ENCODE measurements around the gene MT1G. TPM values are rescaled to one million over a fixed set of nuclear protein-coding genes. Genes with fewer than 3 reads are reported as not detected.
"Not testable (repeated sequence)": the region's sequence is repeated elsewhere in the genome, so short reads cannot be mapped to it uniquely, and the experiment has no call there.

Gene MT1G
- total RNA-seq, 2 donors from 2014 or later, result 22.4 to 484 TPM

DNA sequence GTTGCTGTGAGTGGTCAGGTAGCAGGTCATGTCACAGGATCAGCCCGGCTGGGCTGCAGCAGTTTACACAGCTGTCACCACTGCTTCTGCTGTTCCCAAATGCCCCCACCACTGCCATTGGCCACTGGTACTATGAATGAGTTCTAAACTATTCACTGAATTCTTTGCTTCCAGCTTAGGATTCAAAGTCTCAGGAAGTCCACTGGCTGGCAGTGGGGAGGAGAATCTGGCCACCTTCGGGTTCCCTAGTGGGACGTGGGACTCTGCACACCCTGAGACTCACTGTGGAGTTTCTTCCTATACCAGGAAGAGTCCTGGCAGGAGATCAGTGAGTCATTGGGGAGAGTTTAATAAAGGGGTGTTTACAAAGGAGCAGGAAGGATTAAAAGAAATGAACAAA, 21.3 kb upstream of the MT1G start:
- ATAC-seq, result no peak
- no peak for DNase-seq

DNA sequence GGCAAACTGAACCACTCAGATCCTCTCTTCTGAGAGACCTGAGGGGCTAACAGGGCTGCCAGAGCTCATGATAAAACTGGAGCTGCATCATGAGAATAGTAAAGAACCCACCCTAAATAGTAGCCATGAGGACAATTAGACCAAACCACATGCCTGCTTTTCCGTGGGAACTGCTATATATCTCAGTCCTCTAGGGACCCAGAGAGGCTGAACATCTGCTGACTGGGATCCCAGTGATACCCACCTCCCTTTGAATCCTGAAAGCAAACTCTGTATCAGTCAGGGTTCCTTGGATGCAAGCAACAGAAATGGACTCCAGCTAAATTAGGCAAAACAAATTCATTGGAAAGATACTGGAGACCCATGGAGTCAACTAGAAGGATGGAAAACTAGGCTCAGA, 20.9 kb upstream of the MT1G start:
- ATAC-seq (no peak), DNase-seq (no peak)
- intact Hi-C loops (cut with DNase I, micrococcal nuclease), result no loop called here

More for the DNA sequence above, 21.3 kb upstream of the MT1G start:
- intact Hi-C loops (cut with DNase I, micrococcal nuclease), result no loop called here

DNA sequence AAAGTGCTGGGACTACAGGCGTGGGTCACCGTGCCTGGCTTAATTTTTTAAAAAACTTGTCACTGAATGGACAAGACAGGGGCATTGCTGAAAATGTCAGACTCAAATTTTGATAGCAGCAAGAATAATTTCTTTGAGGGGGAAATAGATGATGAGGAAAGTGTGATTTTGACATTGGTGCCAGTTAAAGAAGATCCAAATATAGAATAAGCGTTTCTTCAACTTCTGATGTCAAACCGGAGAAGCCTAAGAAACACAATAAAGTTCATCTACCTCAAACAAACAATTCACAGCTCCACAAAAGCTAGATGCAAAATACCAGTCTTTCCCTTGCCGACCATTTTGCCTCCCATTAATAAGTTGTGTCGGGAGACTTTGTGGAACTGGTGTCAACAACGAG, 18.9 kb upstream of the MT1G start:
- ATAC-seq, result no peak
- intact Hi-C loops (cut with DNase I, micrococcal nuclease), result no loop called here

DNA sequence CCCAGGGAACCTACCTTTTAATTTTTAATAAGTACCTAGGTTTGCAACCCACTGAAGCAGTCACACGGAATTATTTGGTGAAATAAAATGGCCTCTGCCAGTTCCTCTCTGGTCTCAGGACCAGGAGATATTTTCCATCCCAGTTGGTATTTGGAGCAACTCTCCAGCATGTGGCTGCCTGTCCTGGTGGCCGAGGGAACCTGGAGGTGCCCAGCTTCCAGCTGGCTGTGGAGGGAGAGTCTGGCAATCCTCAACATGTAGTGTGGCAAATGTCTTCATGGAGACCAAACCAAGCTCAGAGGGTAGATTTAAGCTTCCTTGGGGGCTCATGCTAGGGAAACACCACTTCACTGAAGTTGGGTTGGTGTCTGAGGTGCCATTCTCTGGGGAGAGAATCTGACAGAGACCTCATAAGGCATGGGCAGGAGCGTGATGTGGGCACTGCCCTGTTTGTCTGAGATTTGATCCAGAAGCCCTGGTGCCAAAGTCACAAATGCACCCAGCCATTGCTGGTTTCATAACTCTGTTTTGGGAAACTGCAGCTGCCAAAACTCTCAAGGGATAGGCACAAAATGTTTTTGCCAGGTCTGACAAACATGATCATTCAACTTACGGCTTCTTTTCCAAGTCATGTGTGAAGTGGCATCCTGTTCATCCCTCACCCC, 17.2 kb upstream of the MT1G start:
- intact Hi-C loops (cut with DNase I, micrococcal nuclease), result no loop called here
- DNase-seq, result no peak

More for the DNA sequence above, 18.9 kb upstream of the MT1G start:
- no peak for DNase-seq

DNA sequence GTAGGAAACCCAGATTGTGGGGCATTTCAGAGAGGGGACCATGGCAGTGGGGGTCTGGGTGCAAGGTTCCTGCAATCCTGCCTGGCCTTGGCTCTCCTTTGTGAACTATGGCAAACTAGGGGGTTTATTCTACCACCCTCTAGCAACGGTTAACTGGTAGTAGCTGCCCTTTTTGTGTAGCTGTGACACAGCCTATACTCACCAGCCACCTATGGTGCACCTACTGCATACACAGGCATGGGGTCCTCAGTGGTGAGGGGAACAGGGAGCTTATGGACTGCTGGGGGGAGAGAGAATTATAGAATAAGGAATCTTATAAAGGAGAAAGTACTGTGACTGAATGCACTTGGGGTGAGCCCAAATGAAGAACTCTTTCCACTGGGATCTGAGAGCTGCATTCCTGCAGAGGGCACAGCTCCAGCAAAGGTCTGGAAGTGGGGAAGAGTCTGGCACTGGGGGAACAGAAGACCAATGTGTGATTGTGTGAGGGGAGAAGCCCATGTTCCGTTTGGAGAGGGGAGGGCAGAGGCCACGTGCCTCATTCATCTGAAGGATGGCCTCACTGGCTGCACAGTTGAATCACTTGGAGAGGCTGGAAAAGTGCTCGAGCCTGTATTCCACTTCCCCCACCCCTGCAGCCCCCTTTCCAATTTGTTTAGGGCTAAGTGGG, 16.5 kb upstream of the MT1G start:
- DNase-seq (no peak), ATAC-seq (no peak)
- intact Hi-C loops (cut with DNase I, micrococcal nuclease), result no loop called here

More for the DNA sequence above, 17.2 kb upstream of the MT1G start:
- ATAC-seq, result no peak

DNA sequence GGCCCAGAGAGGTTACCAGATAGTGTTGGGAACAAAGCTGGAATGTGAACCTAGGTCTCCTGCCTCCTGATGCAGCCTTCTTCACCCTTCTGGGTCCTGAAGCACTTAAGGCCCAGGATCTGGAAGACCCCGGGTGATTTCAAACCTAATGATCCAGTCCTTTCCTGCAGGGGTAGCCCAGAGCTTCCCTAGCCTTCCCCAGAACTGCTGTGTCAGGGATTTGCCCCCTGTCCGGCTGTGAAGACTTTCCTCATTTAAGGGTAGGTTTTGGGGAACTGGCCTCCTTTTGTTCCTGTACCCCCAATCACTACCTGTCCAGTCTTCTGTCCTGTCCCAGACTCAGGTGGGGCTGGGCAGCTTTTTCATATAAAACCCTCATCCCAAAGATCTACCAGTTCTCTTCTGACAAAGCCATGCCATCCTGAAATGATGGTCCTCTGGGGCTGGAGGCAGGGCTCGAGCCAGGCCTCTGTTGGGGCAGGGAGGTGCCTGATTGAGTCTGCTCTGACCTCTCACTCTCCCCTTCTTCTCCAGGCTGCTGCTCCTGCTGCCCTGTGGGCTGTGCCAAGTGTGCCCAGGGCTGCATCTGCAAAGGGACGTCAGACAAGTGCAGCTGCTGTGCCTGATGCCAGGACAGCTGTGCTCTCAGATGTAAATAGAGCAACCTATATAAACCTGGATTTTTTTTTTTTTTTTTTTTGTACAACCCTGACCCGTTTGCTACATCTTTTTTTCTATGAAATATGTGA, 15.7 kb upstream of the MT1G start:
- DNase-seq (no peak), ATAC-seq (no peak)
- intact Hi-C loops (cut with DNase I, micrococcal nuclease), result no loop called here

DNA sequence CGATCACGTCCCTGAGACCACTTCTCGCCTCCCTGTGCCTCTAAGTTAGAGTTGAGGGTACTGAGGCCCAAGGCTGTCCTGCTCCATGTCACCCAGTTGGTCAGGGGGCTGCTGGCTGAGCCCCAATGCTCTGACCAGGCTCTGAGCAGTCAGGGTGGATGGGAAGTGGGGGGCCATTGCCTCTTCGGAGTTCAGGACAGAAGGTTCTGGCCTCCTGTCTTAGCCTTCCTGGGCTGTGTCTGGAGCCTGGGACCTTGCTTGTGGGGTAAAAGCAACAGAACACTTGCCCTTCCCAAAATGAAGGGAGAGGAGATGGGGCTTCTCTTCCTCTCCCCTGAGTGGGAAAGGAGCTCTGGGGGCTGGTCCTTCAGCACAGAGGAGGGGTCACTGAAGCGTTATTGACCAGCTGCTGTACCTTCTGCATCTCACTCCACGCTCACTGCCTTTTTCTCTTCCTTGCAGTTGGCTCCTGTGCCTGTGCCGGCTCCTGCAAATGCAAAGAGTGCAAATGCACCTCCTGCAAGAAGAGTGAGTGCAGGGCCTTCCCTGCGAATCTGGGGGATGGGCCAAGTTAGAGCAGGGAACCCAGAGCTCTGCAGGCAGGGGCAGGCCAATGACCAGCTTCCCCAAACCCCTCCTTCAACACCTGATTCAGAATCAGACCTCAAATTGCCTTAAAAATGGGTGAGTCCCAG, 15.0 kb upstream of the MT1G start:
- ATAC-seq (peak; percentile 19), DNase-seq (peak; percentile 30 to 32)
- intact Hi-C loops (cut with DNase I, micrococcal nuclease), result no loop called here

DNA sequence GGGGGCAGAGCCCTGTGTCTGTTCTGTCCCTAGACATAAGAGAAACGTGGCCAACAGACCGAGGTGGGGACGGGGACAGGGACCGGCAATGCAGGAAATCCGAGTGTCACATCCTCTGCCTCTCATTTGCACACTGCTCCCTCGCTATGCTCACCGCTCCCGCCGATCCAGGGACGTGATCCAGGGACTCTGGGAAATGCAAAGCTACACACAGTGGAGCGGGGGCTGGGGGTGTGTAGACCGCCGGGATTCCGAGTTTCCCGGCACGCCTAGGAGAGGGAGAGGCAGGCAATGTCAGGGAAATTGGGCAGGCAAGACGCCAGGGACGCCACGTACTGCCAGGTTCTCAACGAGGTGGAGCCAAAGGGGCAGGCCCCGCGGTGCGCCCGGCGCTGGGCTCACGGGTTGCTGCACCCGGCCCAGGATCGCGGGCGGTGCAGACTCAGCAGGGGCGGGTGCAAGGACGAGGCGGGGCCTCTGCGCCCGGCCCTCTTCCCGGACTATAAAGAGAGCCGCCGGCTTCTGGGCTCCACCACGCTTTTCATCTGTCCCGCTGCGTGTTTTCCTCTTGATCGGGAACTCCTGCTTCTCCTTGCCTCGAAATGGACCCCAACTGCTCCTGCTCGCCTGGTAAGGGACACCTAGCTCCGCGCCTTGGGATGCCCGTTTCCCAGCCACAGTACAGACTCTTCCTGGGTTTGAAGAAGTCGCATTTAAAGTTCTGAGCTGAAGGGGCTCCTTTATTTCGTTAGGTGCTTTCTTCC, 14.3 kb upstream of the MT1G start, which contains the start of gene MT1X:
Gene MT1X (plus strand): TSS at position 532 of the 764 bp plus-strand sequence. CDS start 71 bp downstream, at position 603.
- DNase-seq (peak; percentile 94), ATAC-seq (peak; percentile 99)
- intact Hi-C loops (cut with DNase I, micrococcal nuclease), result no loop called here

DNA sequence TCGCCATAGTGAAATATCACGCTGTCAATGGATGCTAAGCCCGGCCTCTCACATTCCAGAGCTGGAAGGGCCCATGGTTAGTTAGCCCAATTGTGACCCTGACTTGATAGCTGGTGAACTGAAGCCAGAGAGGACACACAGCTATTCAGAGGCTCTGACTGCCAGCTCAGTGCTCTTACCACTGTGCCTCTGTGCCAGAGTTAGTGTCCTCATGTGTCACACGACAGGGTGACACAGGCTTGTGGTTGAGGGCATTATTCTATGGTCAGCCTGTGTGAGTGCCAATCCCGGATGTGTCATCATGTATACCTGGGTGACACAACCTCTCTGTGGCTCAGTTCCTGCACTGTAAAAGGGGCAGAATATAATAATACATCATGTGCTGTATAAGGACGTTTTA, 12.0 kb upstream of the MT1G start:
- DNase-seq (no peak), ATAC-seq (no peak)
- intact Hi-C loops (cut with DNase I, micrococcal nuclease), result no loop called here

DNA sequence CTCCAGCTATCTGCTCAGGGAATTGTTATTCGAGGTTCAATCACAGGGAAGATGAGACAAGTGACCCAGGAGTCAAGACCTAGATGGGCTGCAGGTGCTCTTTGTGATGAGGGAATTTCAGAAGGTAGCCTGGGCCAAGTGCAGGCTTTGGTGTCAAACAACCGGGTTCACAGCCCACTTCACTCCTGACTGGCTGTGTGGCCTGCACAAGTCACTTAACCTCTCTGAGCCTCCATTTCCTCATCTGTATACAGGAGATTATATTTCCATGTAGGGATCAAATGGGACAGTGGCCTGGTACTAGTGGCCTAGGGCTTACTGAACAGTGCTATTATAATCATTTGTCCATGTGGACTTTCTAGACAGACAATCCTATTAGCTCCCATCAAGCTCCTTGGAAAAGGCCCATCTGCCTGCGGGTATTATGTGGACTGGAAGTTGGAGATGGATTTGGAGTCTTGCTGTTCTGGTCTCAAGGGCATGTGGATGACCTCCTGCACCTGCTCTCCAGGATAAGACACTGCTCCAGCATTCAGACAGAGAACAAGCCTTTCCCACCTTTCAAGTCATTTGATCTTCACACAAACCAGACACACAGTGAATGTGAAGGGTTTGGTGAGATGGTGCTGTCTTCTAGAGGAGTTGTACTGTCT, 11.3 kb upstream of the MT1G start:
- DNase-seq (no peak), ATAC-seq (no peak)
- intact Hi-C loops (cut with DNase I, micrococcal nuclease), result no loop called here

DNA sequence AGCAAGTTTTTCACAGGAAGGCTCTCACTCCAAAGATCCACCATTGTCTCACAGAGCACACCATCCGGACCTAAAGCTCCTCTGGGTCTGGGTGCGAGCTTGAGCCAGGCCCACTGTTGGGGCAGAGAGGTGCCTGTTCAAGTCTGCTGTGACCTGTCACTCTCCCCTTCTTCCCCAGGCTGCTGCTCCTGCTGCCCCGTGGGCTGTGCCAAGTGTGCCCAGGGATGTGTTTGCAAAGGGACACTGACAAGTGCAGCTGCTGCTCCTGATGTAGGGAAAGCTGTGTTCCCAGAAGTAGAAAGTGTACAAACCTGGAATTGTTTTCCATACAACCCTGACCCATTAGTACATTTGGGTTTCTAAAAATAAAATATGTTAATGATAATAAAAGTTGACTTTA, 9.6 kb upstream of the MT1G start:
- ATAC-seq, result no peak
- no peak for DNase-seq
- intact Hi-C loops (cut with DNase I, micrococcal nuclease), result no loop called here

DNA sequence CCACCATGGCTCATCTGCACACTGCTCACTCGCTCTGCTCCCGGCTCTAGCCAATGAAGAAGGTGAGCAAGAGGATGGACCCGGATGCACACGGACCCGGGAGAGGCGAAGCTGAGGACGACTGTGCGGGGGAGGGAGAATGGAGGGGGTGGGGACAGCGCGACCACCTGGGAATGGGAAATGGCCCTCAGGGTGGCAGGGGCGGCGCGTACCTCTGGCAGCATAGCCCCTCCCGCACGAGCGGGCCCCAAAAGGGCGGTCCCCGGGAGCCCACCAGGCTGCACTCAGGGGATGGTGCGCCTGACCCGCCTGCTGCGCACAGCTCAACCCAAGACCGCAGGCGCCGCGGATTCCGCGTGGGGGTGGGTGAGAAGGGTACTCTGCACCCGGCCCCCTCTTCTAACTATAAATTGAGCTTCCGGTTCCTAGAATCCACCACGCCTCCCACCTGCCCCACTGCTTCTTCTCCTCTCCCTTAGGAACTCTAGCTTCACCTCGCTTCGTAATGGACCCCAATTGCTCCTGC, 7.9 kb upstream of the MT1G start:
- DNase-seq, result peak in 1 of 2 donors; percentile 41
- ATAC-seq, result peak; percentile 74
- intact Hi-C loops (cut with DNase I, micrococcal nuclease), result no loop called here

DNA sequence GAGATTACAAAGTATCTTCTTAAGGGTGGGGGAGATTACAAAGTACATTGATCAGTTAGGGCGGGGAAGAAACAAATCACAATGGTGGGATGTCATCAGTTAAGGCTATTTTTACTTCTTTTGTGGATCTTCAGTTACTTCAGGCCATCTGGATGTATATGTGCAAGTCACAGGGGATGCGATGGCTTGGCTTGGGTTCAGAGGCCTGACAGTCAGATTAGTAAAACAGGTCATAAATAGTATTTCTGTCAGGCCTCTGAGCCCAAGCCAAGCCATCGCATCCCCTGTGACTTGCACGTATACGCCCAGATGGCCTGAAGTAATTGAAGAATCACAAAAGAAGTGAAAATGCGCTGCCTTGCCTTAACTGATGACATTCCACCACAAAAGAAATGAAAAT, 6.7 kb upstream of the MT1G start:
- ATAC-seq; intact Hi-C loops (cut with DNase I, micrococcal nuclease); DNase-seq: not testable (repeated sequence)

DNA sequence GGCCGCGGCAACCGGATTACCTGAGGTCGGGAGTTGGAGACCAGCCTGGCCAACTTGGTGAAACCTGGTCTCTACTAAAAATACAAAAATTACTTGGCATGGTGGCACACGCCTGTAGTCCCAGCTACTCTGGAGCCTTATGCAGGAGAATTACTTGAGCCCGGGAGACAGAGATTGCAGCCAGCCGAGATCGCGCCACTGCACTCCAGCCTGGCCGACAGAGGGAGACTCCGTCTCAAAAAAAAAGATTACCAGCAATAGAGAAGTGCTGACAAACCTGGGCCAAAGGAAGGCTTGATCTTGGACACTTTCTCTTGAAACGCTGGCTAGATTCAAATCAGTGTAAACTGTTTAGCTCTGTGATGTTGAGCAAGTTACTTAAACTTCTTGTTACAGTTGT, 6.1 kb upstream of the MT1G start:
- DNase-seq, result peak in 1 of 2 donors; percentile 38
- ATAC-seq, result peak; percentile 39
- intact Hi-C loops (cut with DNase I, micrococcal nuclease), result no loop called here

DNA sequence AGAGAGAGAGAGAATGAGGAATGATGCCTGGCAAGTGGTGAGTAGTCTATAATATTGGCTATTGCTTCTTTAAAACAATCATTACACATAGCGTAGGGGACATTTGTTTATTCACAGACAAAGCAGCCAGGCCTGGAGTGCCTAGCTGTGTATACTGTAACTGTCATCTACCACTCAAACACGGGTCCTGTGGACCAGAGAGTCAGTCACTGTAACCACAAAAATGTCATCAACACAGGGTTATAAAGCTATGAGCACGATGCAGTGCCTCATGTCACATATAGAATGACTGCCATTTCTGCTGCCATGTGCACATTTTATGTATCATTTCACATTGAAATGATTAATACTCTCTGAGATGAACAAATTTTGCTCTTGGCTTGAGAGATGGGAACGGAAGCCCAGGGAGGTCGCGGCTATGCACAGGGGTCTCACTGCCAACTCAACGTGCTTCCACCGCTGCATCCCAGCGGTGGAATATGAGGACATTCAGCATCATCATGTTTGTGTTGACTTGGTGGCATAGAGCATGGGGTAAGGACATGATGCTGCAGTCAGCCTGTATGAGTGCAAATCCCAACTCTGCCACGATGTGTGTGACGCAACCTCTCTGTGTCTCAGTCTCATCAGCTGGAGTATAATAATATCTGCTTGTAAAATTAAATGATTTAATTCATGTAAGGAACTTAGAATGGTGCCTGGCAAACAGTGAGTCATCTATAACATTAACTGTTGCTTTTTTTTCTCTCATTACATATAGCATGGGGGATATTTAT, 5.1 kb upstream of the MT1G start:
- ATAC-seq, result no peak
- intact Hi-C loops (cut with DNase I, micrococcal nuclease), result no loop called here

DNA sequence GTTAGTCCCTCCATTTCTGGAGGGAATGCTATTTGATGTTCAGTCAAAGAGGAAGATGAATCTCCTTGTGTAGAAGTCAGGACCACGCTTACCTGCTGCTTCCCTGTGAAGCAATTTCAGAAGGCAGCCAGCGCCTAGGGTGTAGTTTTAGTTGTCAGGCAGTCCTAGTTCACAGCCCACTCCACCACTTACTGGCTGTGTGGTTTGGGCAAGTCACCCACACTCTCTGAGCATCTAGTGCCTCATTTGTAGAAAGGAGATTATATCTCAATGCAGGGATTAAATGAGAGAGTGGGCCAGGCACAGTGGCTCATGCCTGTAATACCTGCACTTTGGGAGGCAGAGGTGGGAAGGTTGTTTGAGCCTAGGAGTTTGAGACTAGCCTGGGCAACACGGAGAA, 4.3 kb upstream of the MT1G start:
- ATAC-seq; DNase-seq; intact Hi-C loops (cut with DNase I, micrococcal nuclease): not testable (repeated sequence)

More for the DNA sequence above, 5.1 kb upstream of the MT1G start:
- no peak for DNase-seq

DNA sequence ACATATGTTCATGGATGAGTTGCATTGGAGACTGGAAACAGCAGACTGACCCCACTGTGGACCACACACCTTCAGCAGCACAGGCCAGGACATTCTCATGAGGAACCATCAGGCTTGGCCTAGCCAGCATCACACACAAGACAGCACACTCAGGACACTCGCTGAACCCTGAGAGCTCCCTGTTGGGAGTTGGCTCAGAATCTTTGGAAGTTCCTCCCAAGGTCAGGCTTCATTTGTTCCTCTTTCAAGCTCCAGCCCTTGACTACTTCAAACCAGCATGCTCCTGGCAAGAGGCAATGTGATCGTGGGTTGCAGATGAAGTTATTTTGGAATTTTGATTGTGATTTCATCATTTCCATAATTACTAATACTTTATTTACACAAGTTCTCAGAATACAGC, 3.8 kb upstream of the MT1G start:
- ATAC-seq; intact Hi-C loops (cut with DNase I, micrococcal nuclease); DNase-seq: not testable (repeated sequence)

Data from left colon (tissue), 2 donors.